ENCODE data around the gene FAM83F.

Gene FAM83F

DNA sequence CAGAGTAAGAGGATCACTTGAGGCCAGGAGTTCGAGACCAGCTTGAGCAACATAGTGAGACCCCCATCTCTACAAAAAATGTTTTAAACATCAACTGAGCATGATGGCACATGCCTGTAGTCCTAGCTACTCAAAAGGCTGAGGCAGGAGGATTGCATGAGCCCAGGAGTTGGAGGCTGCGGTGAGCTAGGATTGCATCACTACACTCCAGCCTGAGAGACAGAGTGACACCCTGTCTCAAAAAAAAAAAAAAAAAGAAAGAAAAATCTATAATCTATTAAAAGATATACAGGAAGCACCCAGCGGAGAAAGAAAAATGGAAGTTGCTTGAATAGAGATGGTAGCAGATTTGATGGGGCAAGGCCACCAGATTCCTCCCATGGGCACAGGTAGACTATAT is 61.8 kb downstream of the FAM83F start:
- no peaks in the 10 kb centered on the region for H3K36me3 ChIP-seq (ENCODE audit: control insufficient read depth in 2 of 2, insufficient read depth in 2 of 2, low read length in 2 of 2)
- H3K27me3 ChIP-seq (ENCODE audit: control insufficient read depth in 2 of 2, insufficient read depth in 2 of 2, low read length in 2 of 2): no peaks in the 10 kb centered on the region
- H3K9me3 ChIP-seq (ENCODE audit: control insufficient read depth in 2 of 2, low read length in 2 of 2): no peaks in the 10 kb centered on the region
- no peak overlapping the region for H3K27ac ChIP-seq (ENCODE audit: low read depth in 2 of 2, low read length in 2 of 2)
- H3K4me3 ChIP-seq (ENCODE audit: low read length in 2 of 2): no peak overlapping the region
- H3K9ac ChIP-seq (ENCODE audit: low read depth in 1 of 2, low read length in 2 of 2): no peak overlapping the region
- H3K4me1 ChIP-seq (ENCODE audit: control insufficient read depth in 2 of 2, insufficient read depth in 2 of 2, low read length in 2 of 2): peaks cover 8 to 12% of the 10 kb centered on the region in 2 donors

DNA sequence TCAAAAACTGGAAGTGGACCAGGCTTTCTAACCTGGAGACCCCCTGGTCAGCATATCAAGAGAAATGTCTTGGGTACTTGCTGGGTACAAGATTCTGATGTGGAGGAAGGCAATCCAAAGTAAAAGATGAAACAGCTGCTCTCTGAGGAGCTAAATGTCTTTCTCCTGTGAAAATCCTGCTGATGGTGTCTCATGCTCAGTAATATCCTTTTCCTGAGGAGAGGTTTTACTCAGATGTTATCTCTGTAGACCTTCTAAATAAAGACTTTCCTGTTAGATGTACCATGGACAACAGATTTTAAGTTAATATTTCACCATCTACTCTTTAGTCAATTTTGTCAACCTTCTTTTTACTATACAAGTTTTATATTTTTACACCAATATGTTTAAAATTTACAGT is 62.9 kb downstream of the FAM83F start:
- no peak overlapping the region for H3K4me3 ChIP-seq (ENCODE audit: low read length in 2 of 2)
- no peak overlapping the region for H3K9ac ChIP-seq (ENCODE audit: low read depth in 1 of 2, low read length in 2 of 2)
- peaks cover 5 to 8% of the 10 kb centered on the region in 2 donors for H3K4me1 ChIP-seq (ENCODE audit: control insufficient read depth in 2 of 2, insufficient read depth in 2 of 2, low read length in 2 of 2)
- H3K27ac ChIP-seq (ENCODE audit: low read depth in 2 of 2, low read length in 2 of 2): no peak overlapping the region
- no peaks in the 10 kb centered on the region for H3K27me3 ChIP-seq (ENCODE audit: control insufficient read depth in 2 of 2, insufficient read depth in 2 of 2, low read length in 2 of 2)
- no peaks in the 10 kb centered on the region for H3K36me3 ChIP-seq (ENCODE audit: control insufficient read depth in 2 of 2, insufficient read depth in 2 of 2, low read length in 2 of 2)
- H3K9me3 ChIP-seq (ENCODE audit: control insufficient read depth in 2 of 2, low read length in 2 of 2): no peaks in the 10 kb centered on the region

GRCh38 chr22:40058265-40058664 is 63.5 kb downstream of the FAM83F start:
- no peaks in the 10 kb centered on the region for H3K36me3 ChIP-seq (ENCODE audit: control insufficient read depth in 2 of 2, insufficient read depth in 2 of 2, low read length in 2 of 2)
- H3K4me3 ChIP-seq (ENCODE audit: low read length in 2 of 2): no peak overlapping the region
- no peaks in the 10 kb centered on the region for H3K27me3 ChIP-seq (ENCODE audit: control insufficient read depth in 2 of 2, insufficient read depth in 2 of 2, low read length in 2 of 2)
- H3K27ac ChIP-seq (ENCODE audit: low read depth in 2 of 2, low read length in 2 of 2): no peak overlapping the region
- no peak overlapping the region for H3K9ac ChIP-seq (ENCODE audit: low read depth in 1 of 2, low read length in 2 of 2)
- H3K9me3 ChIP-seq (ENCODE audit: control insufficient read depth in 2 of 2, low read length in 2 of 2): no peaks in the 10 kb centered on the region
- peaks cover 5 to 8% of the 10 kb centered on the region in 2 donors for H3K4me1 ChIP-seq (ENCODE audit: control insufficient read depth in 2 of 2, insufficient read depth in 2 of 2, low read length in 2 of 2)

GRCh38 chr22:40065981-40066380 is 71.2 kb downstream of the FAM83F start:
- no peak overlapping the region for H3K9ac ChIP-seq (ENCODE audit: low read depth in 1 of 2, low read length in 2 of 2)
- no peaks in the 10 kb centered on the region for H3K9me3 ChIP-seq (ENCODE audit: control insufficient read depth in 2 of 2, low read length in 2 of 2)
- no peaks in the 10 kb centered on the region for H3K27me3 ChIP-seq (ENCODE audit: control insufficient read depth in 2 of 2, insufficient read depth in 2 of 2, low read length in 2 of 2)
- H3K36me3 ChIP-seq (ENCODE audit: control insufficient read depth in 2 of 2, insufficient read depth in 2 of 2, low read length in 2 of 2): no peaks in the 10 kb centered on the region
- H3K27ac ChIP-seq (ENCODE audit: low read depth in 2 of 2, low read length in 2 of 2): no peak overlapping the region
- H3K4me1 ChIP-seq (ENCODE audit: control insufficient read depth in 2 of 2, insufficient read depth in 2 of 2, low read length in 2 of 2): no peaks in the 10 kb centered on the region
- no peak overlapping the region for H3K4me3 ChIP-seq (ENCODE audit: low read length in 2 of 2)

DNA sequence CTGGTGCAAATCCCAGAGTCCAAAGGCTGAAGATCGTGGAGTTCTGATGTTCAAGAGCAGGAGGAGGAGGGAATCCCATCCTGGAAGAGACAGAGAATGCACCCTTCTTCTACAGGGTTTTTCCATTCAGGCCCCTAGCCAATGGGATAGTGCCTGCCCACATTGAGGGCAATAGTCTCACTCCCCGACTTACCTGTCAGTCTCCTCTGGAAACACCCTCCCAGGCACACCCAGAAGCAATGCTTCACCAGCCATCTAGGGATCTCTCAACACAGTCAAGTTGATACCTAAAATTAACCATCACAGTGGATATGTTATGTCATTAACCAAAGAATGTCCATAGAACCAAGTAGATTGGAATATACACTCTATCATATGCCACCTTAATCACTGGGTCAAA is 72.9 kb downstream of the FAM83F start:
- Histone ChIP-seq H3K4me1 (ENCODE audit: control insufficient read depth in 2 of 2, insufficient read depth in 2 of 2, low read length in 2 of 2) (no peaks in the 10 kb centered on the region), H3K36me3 (ENCODE audit: control insufficient read depth in 2 of 2, insufficient read depth in 2 of 2, low read length in 2 of 2) (no peaks in the 10 kb centered on the region), H3K27ac (ENCODE audit: low read depth in 2 of 2, low read length in 2 of 2) (no peak overlapping the region), H3K4me3 (ENCODE audit: low read length in 2 of 2) (no peak overlapping the region), H3K9ac (ENCODE audit: low read depth in 1 of 2, low read length in 2 of 2) (no peak overlapping the region), H3K9me3 (ENCODE audit: control insufficient read depth in 2 of 2, low read length in 2 of 2) (no peaks in the 10 kb centered on the region), H3K27me3 (ENCODE audit: control insufficient read depth in 2 of 2, insufficient read depth in 2 of 2, low read length in 2 of 2) (no peaks in the 10 kb centered on the region)

- Histone ChIP-seq H3K27ac (ENCODE audit: low read depth in 2 of 2, low read length in 2 of 2) (no peak overlapping the region), H3K36me3 (ENCODE audit: control insufficient read depth in 2 of 2, insufficient read depth in 2 of 2, low read length in 2 of 2) (no peaks in the 10 kb centered on the region), H3K9me3 (ENCODE audit: control insufficient read depth in 2 of 2, low read length in 2 of 2) (no peaks in the 10 kb centered on the region), H3K27me3 (ENCODE audit: control insufficient read depth in 2 of 2, insufficient read depth in 2 of 2, low read length in 2 of 2) (no peaks in the 10 kb centered on the region), H3K4me1 (ENCODE audit: control insufficient read depth in 2 of 2, insufficient read depth in 2 of 2, low read length in 2 of 2) (no peaks in the 10 kb centered on the region), H3K9ac (ENCODE audit: low read depth in 1 of 2, low read length in 2 of 2) (no peak overlapping the region), H3K4me3 (ENCODE audit: low read length in 2 of 2) (no peak overlapping the region)
These were observed 75.9 kb downstream of the FAM83F start for GRCh38 chr22:40070701-40071100.

DNA sequence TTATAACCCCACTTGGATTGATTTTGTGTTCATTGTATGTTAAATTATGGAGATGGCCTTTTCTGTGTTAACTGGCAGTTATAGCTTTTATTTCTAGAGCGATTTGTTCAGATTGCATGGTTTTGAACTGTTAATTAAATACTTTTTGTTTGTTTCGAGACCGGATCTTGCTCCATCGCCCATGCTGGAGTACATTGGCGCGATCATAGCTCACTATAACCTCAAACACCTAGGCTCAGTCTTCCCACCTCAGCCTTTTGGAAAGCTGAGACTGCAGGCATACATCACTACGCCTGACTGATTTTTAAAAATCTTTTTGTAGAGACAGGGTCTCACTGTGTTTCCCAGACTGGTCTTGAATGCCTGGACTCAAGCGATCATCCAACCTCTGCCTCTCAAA is 77.0 kb downstream of the FAM83F start:
- Histone ChIP-seq H3K9ac (ENCODE audit: low read depth in 1 of 2, low read length in 2 of 2) (no peak overlapping the region), H3K9me3 (ENCODE audit: control insufficient read depth in 2 of 2, low read length in 2 of 2) (no peaks in the 10 kb centered on the region), H3K27ac (ENCODE audit: low read depth in 2 of 2, low read length in 2 of 2) (no peak overlapping the region), H3K27me3 (ENCODE audit: control insufficient read depth in 2 of 2, insufficient read depth in 2 of 2, low read length in 2 of 2) (no peaks in the 10 kb centered on the region), H3K4me1 (ENCODE audit: control insufficient read depth in 2 of 2, insufficient read depth in 2 of 2, low read length in 2 of 2) (no peaks in the 10 kb centered on the region), H3K4me3 (ENCODE audit: low read length in 2 of 2) (no peak overlapping the region), H3K36me3 (ENCODE audit: control insufficient read depth in 2 of 2, insufficient read depth in 2 of 2, low read length in 2 of 2) (no peaks in the 10 kb centered on the region)

DNA sequence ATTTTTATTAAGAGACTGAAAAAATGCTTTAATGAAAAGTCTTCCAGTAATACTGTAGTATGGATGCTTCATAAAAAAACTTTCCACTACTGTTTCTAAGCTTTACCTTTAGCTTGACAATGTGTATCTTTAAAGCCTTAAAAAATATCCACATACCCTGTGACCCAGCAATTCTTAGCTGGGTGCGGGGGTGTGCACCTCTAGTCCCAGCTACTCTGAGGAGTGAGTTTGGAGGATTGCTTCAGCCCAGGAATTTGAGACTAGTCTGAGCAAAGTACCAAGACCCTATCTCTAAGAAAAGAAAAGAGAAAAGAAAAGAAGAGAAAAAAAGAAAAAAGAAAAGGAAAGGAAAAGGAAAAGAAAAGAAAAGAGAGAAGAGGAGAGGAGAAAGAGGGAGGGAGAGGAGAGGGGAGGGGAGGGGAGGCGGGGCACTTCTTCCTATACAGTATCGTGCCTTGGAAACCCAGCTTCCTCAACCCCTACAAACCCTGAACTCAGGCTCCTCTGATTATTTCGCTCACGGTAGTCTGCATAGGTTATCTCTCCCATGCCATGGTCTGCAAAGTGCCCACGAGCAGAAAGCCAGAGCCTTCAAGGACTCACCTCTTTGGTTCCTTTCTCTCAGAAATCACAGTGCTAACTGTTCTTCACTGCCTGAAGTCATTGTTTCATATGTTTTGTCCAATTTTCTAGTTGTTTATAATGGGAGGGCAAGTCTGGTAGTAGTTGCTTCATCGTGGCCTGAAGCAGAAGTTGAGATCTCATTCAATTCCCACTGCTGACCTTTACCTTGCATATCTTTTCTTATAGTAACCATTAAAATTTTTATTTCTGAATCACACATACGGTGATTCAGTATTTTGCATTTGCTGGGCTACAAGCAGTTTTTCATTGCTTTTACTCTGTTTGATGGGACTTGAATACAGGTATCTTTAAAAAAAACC is 82.2 kb downstream of the FAM83F start:
- Histone ChIP-seq H3K9me3 (ENCODE audit: control insufficient read depth in 2 of 2, low read length in 2 of 2) (no peaks in the 10 kb centered on the region), H3K4me3 (ENCODE audit: low read length in 2 of 2) (no peak overlapping the region), H3K36me3 (ENCODE audit: control insufficient read depth in 2 of 2, insufficient read depth in 2 of 2, low read length in 2 of 2) (no peaks in the 10 kb centered on the region), H3K27ac (ENCODE audit: low read depth in 2 of 2, low read length in 2 of 2) (no peak overlapping the region), H3K9ac (ENCODE audit: low read depth in 1 of 2, low read length in 2 of 2) (no peak overlapping the region), H3K27me3 (ENCODE audit: control insufficient read depth in 2 of 2, insufficient read depth in 2 of 2, low read length in 2 of 2) (no peaks in the 10 kb centered on the region), H3K4me1 (ENCODE audit: control insufficient read depth in 2 of 2, insufficient read depth in 2 of 2, low read length in 2 of 2) (peaks cover 0 to 4% of the 10 kb centered on the region in 2 donors)

GRCh38 chr22:40077646-40078016 is 82.9 kb downstream of the FAM83F start:
- H3K36me3 ChIP-seq (ENCODE audit: control insufficient read depth in 2 of 2, insufficient read depth in 2 of 2, low read length in 2 of 2): no peaks in the 10 kb centered on the region
- no peak overlapping the region for H3K4me3 ChIP-seq (ENCODE audit: low read length in 2 of 2)
- no peaks in the 10 kb centered on the region for H3K9me3 ChIP-seq (ENCODE audit: control insufficient read depth in 2 of 2, low read length in 2 of 2)
- peaks cover 0 to 4% of the 10 kb centered on the region in 2 donors for H3K4me1 ChIP-seq (ENCODE audit: control insufficient read depth in 2 of 2, insufficient read depth in 2 of 2, low read length in 2 of 2)
- no peaks in the 10 kb centered on the region for H3K27me3 ChIP-seq (ENCODE audit: control insufficient read depth in 2 of 2, insufficient read depth in 2 of 2, low read length in 2 of 2)
- no peak overlapping the region for H3K9ac ChIP-seq (ENCODE audit: low read depth in 1 of 2, low read length in 2 of 2)
- no peak overlapping the region for H3K27ac ChIP-seq (ENCODE audit: low read depth in 2 of 2, low read length in 2 of 2)

DNA sequence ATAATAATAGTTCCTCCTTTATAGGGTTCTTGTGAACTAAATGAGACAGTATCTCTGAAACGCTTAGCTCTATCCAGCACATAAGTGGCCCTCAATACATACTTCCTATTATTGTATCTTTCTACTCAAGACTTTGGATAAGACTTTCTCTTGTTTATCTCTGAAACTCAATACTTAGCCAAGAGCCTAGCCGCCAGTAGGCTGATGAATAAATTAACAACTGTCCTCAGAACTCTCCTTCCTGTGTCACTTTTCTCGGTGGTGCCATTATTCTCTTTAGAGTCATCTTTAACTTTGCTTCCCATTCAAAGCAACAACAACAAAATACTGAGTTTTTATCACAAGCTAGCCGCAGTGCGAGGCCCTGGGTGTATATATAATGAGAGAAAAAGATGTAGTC is 86.9 kb downstream of the FAM83F start:
- no peak overlapping the region for H3K9ac ChIP-seq (ENCODE audit: low read depth in 1 of 2, low read length in 2 of 2)
- no peaks in the 10 kb centered on the region for H3K36me3 ChIP-seq (ENCODE audit: control insufficient read depth in 2 of 2, insufficient read depth in 2 of 2, low read length in 2 of 2)
- H3K9me3 ChIP-seq (ENCODE audit: control insufficient read depth in 2 of 2, low read length in 2 of 2): no peaks in the 10 kb centered on the region
- no peak overlapping the region for H3K4me3 ChIP-seq (ENCODE audit: low read length in 2 of 2)
- H3K27ac ChIP-seq (ENCODE audit: low read depth in 2 of 2, low read length in 2 of 2): no peak overlapping the region
- H3K4me1 ChIP-seq (ENCODE audit: control insufficient read depth in 2 of 2, insufficient read depth in 2 of 2, low read length in 2 of 2): peaks cover 0 to 4% of the 10 kb centered on the region in 2 donors
- H3K27me3 ChIP-seq (ENCODE audit: control insufficient read depth in 2 of 2, insufficient read depth in 2 of 2, low read length in 2 of 2): no peaks in the 10 kb centered on the region
